GM18517 (cell line): ENCODE results near the gene CDK13.

Experiments
- ATAC-seq: cut with Tn5 transposase; IDR thresholded peaks from one replicate; pipeline ENCODE4 v1.9.1; 2021; ENCODE audit warnings: mild to moderate bottlenecking, moderate library complexity; ENCODE audit not compliant: unreplicated experiment

CDK13 gene

DNA sequence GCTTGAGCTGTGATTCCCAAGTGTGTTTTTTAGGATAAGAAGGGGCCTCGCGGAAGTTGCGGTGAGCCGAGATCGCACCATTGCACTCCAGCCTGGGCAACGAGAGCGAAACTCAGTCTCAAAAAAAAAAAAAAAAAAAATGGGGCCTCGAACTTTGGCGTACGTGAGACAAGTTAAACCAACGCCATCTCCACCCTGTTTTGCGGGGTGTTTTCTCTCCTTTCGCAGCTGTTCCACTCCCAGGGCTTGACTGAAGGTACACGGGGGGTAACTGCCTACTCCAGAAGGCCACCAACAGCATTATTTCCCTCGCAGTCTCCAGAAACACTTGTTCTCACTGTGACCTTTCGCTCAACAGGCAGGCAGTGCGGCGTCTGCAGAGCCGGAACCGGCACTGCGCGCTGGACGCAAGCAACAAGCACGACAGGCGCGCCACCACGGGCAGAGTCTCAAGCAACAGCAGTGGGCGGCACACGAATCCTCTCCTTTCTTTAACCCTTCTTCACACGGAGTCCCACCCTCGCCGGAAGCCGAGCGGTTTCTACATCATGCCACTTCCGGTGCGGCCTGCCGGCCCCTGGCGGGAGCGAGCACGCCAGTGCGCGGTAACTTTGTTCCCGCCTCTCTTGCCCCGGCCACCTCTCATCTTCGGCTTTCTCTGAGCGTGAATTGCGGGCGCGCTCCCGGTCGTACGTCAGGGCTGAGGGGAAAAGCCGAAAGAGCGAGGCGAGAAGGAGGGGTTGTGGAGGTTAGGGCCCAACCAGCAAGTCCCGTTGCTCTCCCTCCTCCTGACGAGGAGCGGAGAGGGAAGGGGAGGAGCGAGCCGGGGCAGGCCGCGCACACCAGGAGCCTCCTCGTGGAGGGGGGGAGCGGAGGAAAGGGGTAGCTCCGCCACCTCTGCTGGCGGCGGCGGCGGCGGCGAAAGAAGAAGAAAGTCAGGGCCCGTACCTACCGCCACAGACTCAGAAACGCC, 814 bp upstream of the CDK13 start:
- ATAC-seq: peak; percentile 73

DNA sequence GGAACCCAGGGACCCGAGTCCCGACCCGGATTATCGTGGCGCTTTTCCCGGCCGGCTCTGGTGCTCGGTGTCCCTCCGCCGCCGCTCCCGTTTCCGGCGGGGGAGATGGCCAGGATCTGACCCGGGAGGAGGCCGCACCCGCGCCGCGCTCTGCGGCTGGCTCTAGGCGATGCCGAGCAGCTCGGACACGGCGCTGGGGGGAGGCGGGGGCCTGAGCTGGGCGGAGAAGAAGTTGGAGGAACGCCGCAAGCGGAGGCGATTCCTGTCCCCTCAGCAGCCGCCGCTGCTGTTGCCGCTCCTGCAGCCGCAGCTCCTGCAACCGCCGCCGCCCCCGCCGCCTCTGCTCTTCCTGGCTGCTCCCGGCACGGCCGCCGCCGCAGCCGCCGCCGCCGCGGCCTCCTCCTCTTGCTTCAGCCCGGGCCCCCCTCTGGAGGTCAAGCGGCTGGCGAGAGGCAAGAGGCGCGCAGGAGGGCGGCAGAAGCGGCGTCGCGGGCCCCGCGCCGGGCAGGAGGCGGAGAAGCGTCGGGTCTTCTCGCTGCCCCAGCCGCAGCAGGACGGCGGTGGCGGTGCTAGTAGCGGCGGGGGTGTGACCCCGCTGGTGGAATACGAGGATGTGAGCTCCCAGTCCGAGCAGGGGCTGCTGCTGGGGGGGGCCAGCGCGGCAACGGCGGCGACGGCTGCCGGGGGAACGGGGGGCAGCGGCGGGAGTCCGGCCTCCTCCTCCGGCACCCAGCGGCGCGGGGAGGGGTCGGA, 593 bp downstream of the CDK13 start:
- ATAC-seq: peak; percentile 0

DNA sequence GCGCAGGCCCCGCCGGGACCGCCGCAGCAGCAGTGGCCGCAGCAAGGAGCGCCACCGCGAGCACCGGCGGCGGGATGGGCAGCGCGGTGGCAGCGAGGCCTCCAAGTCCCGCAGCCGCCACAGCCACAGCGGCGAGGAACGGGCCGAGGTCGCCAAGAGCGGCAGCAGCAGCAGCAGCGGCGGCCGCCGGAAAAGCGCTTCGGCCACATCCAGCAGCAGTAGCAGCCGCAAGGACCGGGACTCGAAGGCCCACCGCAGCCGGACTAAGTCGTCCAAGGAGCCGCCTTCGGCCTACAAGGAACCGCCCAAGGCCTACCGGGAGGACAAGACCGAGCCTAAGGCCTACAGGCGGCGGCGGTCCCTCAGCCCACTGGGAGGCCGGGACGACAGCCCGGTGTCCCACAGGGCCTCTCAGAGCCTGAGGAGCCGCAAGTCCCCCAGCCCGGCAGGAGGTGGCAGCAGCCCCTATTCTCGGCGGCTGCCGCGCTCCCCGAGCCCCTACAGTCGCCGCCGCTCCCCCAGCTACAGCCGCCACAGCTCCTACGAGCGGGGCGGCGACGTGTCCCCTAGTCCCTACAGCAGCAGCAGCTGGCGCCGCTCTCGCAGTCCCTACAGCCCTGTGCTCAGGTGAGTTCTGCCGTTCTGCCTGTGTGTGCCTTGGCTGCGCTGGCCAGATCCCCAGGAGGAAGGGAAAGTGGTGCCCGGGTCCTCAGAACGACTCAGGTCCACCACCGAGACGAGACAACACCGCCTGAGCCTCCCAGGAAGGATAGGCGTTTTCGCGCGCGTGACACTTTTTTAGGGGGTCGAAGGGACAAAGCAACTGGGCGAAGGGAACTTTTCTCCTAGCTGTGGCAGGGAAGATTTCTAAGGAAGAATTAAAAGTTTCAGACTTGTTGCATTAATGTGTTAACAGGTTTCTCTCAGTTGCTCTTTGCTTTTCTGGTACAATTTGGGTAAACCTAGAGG, 1.5 kb downstream of the CDK13 start:
- peak; percentile 21 for ATAC-seq

DNA sequence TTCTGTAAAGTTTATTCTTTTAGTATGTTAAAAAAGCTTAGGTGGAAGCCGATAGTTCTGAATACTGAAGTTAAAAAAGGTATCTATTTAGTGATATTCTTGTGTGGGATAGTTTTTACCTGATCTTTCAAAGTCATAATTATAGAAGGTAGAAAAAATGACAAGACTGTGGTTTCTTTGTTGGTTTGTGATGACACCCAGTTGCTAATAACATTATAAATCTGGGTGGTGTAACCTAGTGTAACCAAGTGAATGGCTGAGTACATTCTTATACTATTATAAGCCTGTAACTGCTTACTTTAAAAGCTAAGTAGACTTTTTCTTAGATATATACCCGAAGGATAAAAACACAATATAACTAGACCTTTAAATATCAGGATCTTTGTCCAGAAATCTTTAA, 2.3 kb downstream of the CDK13 start:
- ATAC-seq: no peak

DNA sequence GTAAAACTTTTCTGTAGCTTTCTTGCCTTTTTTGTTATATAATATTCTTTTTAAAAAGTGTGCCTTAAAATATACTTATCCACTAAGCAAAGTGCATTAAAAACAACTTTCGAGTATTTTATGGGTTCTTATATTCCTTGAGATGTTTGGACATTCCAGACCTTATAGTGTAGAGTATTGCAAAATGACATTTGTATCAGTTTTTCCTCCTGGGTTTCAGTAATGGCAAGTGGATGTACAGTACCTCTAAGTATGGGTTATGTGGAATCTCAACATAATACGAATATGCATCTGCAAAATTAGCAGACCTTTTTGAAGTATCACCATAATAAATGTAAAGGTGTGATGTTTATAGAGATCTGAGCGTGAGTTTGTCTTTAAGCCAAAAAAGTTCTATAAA, 2.7 kb downstream of the CDK13 start:
- no peak for ATAC-seq

DNA sequence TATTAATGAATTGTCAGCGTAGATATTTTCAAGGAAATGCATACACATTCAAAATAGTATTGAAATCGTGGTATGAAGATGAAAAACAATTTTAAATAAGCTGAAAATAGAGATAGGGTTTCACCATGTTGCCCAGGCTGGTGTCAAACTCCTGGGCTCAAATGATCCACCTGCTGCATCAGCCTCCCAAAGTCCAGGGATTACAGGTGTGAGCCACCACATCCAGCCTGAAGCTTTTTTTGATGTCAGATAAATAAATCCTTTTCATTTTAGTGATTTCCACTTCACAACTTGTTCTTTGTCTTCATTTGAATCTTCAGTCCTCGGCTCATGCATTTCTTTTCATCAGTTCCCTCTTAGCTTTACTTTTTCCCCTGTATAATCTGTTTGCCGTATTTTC, 4.6 kb downstream of the CDK13 start:
- no peak for ATAC-seq

DNA sequence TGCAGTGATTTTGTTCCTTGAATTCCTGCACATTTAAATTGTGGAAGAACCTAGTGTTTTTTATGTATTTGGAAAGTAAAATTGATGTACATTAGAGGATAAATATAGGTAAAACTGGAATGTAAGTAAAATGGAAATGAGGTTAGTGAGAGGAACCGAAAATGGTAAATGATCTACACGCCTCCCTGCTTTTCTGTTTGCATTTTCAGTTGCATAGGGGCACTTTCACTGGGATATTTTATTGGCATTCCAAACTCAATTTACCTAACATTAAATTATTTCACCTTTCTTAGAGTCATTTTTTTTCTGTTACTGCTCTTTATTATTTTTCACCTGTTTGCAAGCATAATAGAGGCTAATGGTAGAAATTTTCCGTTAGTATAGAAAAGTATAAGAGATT, 8.0 kb downstream of the CDK13 start:
- ATAC-seq: no peak

DNA sequence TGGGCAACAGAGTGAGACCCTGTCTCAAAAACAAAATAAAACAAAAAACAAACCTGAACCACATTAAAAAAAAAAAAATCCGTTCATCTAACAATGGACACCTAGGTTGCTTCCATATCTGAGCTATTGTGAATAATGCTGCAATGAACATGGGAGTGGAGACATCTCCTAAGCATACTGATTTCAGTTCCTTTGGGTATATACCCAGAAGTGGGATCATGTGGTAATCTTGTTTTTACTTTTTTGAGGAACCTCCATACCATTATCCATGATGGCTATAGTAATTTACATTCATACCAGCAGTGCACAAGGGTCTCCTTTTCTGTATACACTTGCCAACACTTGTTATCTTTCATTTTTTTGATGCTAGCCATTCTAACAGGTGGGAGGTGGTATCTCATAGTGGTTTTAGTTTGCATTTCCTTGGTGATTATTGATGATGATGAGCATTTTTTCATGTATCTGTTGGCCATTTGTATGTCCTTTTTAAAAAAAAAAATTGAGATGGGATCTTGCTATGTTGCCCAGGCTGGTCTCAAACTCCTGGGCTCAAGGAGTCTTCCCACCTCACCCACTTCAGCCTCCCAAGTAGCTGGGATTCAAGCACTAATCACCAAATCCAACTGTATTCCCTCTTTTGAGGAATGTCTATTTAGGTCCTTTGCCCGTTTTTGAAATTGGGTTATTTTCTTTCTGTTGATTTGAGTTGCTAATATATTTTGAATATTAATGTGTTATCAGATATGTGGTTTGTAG, 17.5 kb downstream of the CDK13 start:
- ATAC-seq: no peak

DNA sequence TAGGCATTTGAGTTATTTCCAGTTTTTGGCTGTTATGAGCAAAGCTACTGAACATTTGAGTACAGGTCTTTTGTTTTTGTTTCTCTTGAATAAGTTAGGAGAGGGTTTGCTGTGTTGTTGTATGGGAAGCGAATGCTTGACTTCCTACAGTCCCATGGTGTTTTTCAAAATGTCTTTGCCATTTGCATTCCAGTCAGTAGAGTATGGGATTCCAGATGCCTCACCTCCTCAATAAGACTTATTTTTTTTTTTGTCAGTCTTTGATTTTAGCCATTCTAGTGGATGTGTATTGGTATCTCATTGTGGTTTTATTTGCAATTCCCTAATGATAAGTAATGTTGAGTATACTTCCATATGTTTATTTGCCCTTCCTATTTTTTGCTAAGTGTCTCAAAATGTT, 19.4 kb downstream of the CDK13 start:
- no peak for ATAC-seq

DNA sequence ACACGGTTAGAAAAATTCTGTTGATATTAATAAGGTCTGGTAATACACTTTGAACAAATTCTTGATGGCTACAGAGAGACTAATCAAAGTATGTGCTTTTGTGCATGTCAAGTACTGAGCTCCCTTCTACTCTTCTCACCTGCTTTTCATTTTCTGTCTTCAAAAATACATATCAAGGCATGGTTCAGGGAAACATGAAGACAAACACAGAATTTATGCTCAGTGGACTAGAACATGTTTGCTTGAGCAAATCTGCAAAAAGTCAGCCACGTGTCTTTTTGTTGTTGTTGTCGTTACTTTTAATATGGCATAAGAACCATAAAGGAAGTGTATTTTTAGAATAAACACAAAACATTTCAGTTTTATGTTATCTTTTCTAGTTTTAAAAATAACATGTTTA, 21.9 kb downstream of the CDK13 start:
- ATAC-seq: no peak

DNA sequence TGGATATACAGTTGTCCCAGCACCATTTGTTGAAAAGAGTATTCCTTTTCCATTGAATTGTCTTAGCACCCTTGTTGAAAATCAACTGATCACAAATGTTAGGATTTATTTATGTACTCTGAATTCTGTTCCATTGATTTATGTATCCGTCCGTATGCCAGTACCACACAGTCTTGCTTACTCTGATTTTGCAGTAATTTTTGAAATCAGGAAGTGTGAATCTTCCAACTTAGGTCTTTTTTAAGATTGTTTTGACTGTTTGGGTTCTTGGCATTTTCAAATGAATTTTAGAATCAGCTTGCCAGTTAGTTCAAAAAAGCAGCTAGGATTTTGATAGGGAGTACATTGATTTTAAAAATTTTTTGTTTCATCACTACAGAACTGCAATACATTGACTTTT, 23.7 kb downstream of the CDK13 start:
- ATAC-seq: no peak

DNA sequence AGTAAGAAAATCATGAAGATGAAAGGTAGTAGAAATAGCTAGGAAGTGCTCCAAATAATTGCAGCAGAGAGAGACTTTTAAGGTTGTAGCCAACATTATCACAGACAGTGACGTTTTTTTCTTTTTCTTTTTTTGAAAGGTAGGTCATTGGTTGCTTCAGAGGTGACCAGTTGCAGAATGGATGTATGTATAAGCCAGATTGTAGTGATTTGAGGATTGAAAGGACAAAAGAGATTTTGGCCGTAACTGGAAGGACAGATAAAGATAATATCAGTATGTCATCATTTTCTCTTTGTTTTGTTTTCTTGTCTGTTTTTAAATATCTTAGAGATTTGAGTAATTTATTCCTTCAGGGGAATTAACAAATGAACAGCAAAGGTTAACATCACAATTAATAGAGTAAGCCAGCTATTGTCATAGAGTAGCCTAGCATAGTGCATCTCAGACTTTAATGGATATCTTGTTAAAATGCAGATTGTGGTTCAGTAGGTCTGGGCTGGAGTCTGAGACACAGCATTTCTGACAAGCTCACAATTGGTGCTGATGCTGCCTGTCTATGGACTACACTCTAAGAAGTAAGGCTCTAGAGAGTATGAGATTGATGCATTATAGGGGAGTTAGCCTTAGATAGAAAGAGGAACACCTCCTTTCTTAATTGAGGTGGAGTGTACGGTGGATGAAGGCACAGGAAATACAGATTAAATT, 28.3 kb downstream of the CDK13 start:
- ATAC-seq: no peak

DNA sequence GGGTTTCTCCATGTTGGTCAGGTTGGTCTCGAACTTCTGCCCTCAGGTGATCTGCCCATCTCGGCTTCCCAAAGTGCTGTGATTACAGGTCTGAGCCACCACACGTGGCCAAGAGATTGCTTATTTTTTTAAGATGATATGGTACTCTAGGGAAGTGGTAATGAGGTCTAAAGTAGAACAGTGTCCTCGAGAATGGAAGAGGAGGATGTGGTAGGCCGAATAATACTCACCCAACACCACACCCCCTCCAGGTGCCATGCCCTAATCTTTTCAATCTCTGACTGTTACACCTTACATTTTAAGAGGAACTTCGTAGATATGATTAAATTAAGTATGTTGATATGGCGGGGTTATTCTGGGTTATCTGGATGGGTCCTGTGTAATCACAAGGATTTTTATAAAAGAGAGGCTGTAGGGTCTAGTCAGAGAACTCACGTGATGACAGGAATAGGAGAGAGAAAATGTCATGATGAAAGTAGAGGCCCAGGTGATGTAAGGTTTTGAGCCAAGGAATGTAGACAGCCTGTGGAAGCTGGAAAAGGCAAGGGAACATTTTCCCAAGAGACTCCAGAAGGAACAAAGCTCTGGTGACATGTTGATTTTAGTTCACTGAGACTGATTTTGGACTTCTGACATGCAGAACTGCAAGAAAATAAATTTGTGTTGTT, 29.5 kb downstream of the CDK13 start:
- no peak for ATAC-seq

DNA sequence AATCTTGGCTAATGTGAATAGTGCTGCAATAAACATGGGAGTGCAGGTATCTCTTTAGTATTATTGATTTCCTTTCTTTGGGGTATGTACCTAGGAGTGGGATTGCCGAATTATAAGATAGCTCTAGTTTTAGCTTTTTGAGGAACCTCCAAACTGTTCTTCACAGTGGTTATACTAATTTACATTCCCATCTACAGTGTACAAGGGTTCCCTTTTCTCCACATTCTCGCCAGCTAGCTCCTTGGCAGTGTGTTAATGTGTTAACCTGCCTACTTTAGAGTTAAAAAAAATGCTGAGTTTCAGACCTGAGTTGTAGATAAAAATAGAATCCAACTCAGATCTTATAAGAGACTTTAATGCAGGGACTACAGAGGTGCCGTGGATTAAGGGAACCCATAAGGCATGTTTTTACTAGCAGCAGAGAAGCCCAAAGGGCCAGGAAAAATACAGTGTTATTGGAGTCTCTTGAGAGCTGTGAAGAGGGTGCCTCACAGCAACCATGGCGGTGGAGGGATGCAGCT, 35.4 kb downstream of the CDK13 start:
- ATAC-seq: no peak

DNA sequence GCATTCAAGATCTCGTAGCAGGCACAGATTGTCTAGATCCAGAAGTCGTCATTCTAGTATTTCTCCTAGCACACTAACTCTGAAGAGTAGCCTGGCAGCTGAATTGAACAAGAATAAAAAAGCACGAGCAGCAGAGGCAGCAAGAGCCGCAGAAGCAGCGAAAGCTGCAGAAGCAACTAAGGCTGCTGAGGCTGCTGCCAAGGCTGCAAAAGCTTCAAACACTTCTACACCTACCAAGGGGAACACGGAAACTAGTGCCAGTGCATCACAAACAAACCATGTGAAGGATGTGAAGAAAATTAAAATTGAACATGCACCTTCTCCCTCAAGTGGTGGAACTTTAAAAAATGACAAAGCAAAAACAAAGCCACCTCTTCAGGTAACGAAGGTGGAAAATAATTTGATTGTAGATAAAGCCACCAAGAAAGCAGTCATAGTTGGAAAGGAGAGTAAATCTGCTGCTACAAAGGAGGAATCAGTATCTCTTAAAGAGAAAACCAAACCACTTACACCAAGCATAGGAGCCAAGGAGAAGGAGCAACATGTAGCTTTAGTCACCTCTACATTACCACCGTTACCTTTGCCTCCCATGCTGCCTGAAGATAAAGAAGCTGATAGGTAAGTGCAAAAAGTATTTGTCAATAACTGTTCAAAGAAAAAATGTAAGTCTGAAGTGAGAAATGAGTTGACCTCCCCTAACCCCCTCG, 37.7 kb downstream of the CDK13 start:
- ATAC-seq: no peak

DNA sequence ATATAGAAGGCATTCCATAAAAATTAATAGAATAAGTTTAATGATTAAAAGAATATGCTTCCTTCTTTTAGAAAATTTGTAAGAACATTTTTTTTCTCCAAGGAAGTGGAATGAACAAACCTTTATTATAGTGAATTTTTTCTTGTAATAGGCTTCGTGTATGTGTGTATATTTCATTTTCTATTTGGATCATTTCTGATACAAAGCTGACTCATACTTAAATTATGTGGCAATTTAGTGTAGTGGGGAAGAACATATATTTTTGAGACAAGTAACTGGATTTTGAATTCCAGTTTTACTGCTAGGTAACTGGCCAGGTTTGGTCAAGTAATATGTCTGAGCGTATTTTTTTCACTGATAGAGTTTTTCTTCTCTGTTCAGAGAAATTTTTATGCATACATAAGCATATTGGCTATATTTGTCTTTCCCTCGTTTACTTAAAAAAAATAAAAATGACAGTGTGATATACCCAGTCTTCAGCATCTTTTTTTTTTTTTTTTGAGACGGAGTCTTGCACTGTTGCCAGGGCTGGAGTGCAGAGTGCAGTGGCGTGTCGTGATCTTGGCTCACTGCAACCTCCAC, 50.8 kb downstream of the CDK13 start:
- no peak for ATAC-seq

DNA sequence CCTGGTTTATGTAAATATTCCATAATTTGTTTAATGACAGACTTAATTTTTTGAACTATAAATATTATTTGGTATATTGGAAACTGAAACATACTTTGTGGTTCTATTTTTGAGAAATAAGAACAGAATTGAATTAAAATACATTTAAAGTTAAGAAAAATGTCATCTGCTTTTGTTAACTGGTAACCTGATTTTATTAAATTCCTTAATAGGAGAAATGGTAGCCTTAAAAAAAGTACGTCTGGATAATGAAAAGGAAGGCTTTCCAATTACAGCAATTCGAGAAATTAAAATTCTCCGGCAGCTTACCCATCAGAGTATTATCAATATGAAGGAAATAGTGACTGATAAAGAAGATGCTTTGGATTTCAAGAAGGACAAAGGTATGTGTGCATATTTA, 51.6 kb downstream of the CDK13 start:
- no peak for ATAC-seq

DNA sequence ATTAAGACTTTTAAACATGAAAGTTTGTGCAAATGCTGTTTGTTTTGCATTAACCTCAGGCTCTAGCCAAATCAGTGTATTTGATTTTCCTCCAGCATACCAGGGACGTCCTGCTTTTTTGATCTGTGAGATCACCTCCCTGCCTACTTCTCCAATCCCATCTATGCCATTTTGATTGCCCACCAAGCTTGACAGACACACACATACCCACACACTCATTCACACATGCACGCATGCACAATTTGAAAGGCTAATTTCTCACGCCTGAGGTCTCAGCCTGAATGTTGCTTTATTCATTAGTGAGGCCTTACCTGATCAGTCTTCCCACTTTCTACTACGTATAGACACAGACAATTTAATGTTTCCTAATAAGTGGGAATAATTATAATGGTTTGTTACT, 53.5 kb downstream of the CDK13 start:
- no peak for ATAC-seq
